ENCODE measurements around the gene SIM2. TPM values are rescaled to one million over a fixed set of nuclear protein-coding genes. Genes with fewer than 3 reads are reported as not detected.

The SIM2 gene
- total and polyA plus RNA-seq, 2 donors (not counting 1 experiment from before 2014, with no cell fraction given) = 0.22 TPM; not detected in 1

DNA sequence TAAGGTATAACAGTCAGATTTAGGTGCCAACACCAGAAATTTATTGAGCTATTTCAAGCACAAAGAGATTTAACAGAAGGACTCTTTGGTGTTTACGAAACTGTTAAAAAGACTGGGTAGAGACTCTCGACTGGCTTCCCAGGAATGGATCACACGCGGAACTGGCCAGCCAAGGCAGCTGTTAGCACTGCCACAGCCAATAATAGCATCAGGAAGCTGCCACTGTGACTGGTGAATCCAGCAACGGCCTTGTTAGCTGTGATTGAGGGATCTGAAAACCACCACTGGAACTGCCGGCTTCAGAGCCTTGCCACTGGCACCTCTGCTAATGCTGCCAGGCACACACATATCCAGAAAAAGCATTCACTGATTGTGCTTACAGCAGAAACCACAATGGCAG lies 10.6 kb upstream of the SIM2 start:
- Histone ChIP-seq H3K9ac (ENCODE audit: insufficient read depth, low read length) (no peak overlapping the region), H3K27ac (ENCODE audit: insufficient read depth, low read length) (no peak overlapping the region), H4K20me1 (ENCODE audit: control insufficient read depth, extremely low read depth, insufficient read depth, low read length) (no peaks in the 10 kb centered on the region), H3K4me2 (ENCODE audit: extremely low read depth, insufficient read depth, low read length) (no peak overlapping the region), H3K27me3 (ENCODE audit: control insufficient read depth, insufficient read depth, low read length) (peaks cover 50% of the 10 kb centered on the region), H3K79me2 (ENCODE audit: control insufficient read depth, insufficient read depth, low read length) (no peaks in the 10 kb centered on the region), H3K36me3 (ENCODE audit: control insufficient read depth, insufficient read depth, low read length) (no peaks in the 10 kb centered on the region), H3K9me3 (ENCODE audit: control insufficient read depth, insufficient read depth, low read depth, low read length) (no peaks in the 10 kb centered on the region), H3K4me3 (replicated peaks in 1 of 4; ENCODE audit: control extremely low read depth in 1 of 4, insufficient read depth in 1 of 4, low read depth in 3 of 4, low read length in 4 of 4) (no peak overlapping the region), H3K4me1 (ENCODE audit: control insufficient read depth, extremely low read depth, insufficient read depth, low read length) (no peaks in the 10 kb centered on the region), H2AFZ (ENCODE audit: low read length) (no peak overlapping the region)
- no peak for DNase-seq (ENCODE audit: low read depth in 2 of 2)
- TF ChIP-seq, protein P1, sequence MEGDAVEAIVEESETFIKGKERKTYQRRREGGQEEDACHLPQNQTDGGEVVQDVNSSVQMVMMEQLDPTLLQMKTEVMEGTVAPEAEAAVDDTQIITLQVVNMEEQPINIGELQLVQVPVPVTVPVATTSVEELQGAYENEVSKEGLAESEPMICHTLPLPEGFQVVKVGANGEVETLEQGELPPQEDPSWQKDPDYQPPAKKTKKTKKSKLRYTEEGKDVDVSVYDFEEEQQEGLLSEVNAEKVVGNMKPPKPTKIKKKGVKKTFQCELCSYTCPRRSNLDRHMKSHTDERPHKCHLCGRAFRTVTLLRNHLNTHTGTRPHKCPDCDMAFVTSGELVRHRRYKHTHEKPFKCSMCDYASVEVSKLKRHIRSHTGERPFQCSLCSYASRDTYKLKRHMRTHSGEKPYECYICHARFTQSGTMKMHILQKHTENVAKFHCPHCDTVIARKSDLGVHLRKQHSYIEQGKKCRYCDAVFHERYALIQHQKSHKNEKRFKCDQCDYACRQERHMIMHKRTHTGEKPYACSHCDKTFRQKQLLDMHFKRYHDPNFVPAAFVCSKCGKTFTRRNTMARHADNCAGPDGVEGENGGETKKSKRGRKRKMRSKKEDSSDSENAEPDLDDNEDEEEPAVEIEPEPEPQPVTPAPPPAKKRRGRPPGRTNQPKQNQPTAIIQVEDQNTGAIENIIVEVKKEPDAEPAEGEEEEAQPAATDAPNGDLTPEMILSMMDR (conservative IDR thresholded peaks at IDR 0.05 in 1 of 2, IDR thresholded peaks at IDR 0.05 in 1 of 2; ENCODE audit: low read depth in 1 of 2, low read length in 2 of 2) = no peak
- no peak for TF ChIP-seq EZH2 (IDR thresholded peaks at IDR 0.05; ENCODE audit: low read length, missing control alignments)

DNA sequence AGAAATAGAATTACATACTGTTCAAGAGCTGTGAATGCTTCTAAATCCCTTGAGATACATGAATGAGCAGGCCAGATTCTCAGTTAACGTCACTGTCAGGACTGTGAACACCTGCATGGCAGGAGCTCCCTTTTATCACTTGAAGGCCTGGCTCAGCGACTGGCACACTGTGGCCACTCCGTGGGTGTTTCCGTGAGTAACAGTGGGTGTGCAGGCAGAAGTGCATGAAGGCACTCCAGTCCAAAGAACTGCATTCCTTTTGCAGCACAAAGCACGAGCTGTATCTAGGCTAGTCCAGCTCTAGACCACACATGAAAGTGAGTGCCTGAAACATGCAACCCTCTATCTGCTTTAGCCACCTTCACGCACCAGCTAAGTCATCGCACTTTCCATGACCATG lies 9.6 kb upstream of the SIM2 start:
- H3K36me3 ChIP-seq (ENCODE audit: control insufficient read depth, insufficient read depth, low read length) = no peaks in the 10 kb centered on the region
- no peak overlapping the region for H3K4me3 ChIP-seq (replicated peaks in 1 of 4; ENCODE audit: control extremely low read depth in 1 of 4, insufficient read depth in 1 of 4, low read depth in 3 of 4, low read length in 4 of 4)
- no peaks in the 10 kb centered on the region for H3K79me2 ChIP-seq (ENCODE audit: control insufficient read depth, insufficient read depth, low read length)
- no peak overlapping the region for H2AFZ ChIP-seq (ENCODE audit: low read length)
- H3K9me3 ChIP-seq (ENCODE audit: control insufficient read depth, insufficient read depth, low read depth, low read length) = no peaks in the 10 kb centered on the region
- no peaks in the 10 kb centered on the region for H4K20me1 ChIP-seq (ENCODE audit: control insufficient read depth, extremely low read depth, insufficient read depth, low read length)
- no peak for DNase-seq (ENCODE audit: low read depth in 2 of 2)
- no peak overlapping the region for H3K9ac ChIP-seq (ENCODE audit: insufficient read depth, low read length)
- no peak overlapping the region for H3K27ac ChIP-seq (ENCODE audit: insufficient read depth, low read length)
- no peak overlapping the region for H3K4me2 ChIP-seq (ENCODE audit: extremely low read depth, insufficient read depth, low read length)
- H3K27me3 ChIP-seq (ENCODE audit: control insufficient read depth, insufficient read depth, low read length) = peaks cover 56% of the 10 kb centered on the region
- TF ChIP-seq, protein P1 (conservative IDR thresholded peaks at IDR 0.05 in 1 of 2, IDR thresholded peaks at IDR 0.05 in 1 of 2; ENCODE audit: low read depth in 1 of 2, low read length in 2 of 2) = no peak
- no peak for TF ChIP-seq EZH2 (IDR thresholded peaks at IDR 0.05; ENCODE audit: low read length, missing control alignments)
- H3K4me1 ChIP-seq (ENCODE audit: control insufficient read depth, extremely low read depth, insufficient read depth, low read length) = no peaks in the 10 kb centered on the region

DNA sequence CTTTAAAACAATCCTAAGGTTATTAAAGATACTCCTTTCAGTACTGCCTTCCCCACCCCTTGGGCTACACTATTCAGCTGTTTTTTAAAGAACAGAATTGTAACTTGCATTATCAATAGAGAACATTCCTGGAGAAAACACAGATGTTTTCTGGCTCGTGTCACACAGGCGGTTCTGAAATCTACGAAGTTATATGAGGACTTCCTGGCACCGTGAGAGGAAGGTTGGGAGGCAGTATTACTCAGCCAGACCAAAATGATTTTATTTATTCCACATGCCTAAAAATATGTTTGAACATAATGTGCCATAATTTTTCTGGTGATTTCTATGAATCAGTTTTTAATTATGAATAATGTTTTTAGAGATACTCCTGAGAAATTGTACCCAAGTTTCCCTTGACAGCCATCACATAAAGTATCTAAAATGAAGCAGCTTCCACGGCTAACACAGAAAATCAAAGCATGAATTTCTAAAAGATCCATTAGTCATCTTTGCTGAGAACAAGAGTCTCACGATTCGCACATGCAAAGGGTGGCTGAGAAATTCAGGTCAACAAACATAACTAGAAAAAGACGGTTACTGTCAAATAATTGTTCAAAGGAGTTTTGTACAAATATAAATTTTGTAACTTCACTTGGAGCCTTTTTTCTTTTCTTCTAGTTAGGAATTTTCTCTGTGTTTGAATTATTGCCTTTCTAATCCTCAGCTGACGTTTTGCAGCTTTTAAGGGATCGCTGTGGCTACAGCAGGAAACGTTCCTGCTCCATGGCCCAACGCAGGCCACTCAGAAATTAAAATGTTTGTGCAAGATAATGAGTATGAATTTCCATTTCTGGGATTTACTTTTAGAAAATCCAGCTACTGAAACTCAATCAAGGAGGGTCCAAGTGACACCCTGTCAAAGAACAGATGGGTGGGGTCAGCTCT lies 8.0 kb upstream of the SIM2 start:
- no peaks in the 10 kb centered on the region for H3K4me1 ChIP-seq (ENCODE audit: control insufficient read depth, extremely low read depth, insufficient read depth, low read length)
- no peak for DNase-seq (ENCODE audit: low read depth in 2 of 2)
- H3K27me3 ChIP-seq (ENCODE audit: control insufficient read depth, insufficient read depth, low read length) = peaks cover 67% of the 10 kb centered on the region
- no peak for TF ChIP-seq EZH2 (IDR thresholded peaks at IDR 0.05; ENCODE audit: low read length, missing control alignments)
- TF ChIP-seq, protein P1 (conservative IDR thresholded peaks at IDR 0.05 in 1 of 2, IDR thresholded peaks at IDR 0.05 in 1 of 2; ENCODE audit: low read depth in 1 of 2, low read length in 2 of 2) = no peak
- H3K4me2 ChIP-seq (ENCODE audit: extremely low read depth, insufficient read depth, low read length) = no peak overlapping the region
- H3K4me3 ChIP-seq (replicated peaks in 1 of 4; ENCODE audit: control extremely low read depth in 1 of 4, insufficient read depth in 1 of 4, low read depth in 3 of 4, low read length in 4 of 4) = no peak overlapping the region
- no peaks in the 10 kb centered on the region for H3K79me2 ChIP-seq (ENCODE audit: control insufficient read depth, insufficient read depth, low read length)
- H3K9me3 ChIP-seq (ENCODE audit: control insufficient read depth, insufficient read depth, low read depth, low read length) = no peaks in the 10 kb centered on the region
- no peaks in the 10 kb centered on the region for H4K20me1 ChIP-seq (ENCODE audit: control insufficient read depth, extremely low read depth, insufficient read depth, low read length)
- no peak overlapping the region for H3K9ac ChIP-seq (ENCODE audit: insufficient read depth, low read length)
- H3K36me3 ChIP-seq (ENCODE audit: control insufficient read depth, insufficient read depth, low read length) = no peaks in the 10 kb centered on the region
- H2AFZ ChIP-seq (ENCODE audit: low read length) = no peak overlapping the region
- no peak overlapping the region for H3K27ac ChIP-seq (ENCODE audit: insufficient read depth, low read length)
